ENCODE data around the gene STK10.

Gene STK10

DNA sequence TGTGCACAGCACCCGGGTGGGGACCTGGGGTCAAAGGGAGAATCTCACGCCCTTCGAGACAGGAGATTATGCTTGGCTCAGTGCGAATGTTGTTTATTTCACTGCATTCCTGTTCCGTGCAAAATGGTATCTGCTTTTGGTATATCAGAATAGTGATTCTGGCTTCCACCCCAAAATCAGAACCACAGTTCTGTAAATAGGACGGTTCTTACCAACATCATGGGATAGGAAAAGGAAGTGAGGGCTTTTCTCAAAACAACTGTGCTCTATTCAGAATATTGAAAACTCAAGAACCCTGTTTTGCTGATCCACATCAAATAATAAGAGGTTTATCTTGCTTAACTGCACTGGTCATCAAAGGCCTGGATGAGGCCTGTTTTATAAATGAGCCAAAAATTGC is 129.9 kb downstream of the STK10 start:
- DNase-seq (ENCODE audit: extremely low read depth, low read depth) = no peak
- TF ChIP-seq, protein P1, sequence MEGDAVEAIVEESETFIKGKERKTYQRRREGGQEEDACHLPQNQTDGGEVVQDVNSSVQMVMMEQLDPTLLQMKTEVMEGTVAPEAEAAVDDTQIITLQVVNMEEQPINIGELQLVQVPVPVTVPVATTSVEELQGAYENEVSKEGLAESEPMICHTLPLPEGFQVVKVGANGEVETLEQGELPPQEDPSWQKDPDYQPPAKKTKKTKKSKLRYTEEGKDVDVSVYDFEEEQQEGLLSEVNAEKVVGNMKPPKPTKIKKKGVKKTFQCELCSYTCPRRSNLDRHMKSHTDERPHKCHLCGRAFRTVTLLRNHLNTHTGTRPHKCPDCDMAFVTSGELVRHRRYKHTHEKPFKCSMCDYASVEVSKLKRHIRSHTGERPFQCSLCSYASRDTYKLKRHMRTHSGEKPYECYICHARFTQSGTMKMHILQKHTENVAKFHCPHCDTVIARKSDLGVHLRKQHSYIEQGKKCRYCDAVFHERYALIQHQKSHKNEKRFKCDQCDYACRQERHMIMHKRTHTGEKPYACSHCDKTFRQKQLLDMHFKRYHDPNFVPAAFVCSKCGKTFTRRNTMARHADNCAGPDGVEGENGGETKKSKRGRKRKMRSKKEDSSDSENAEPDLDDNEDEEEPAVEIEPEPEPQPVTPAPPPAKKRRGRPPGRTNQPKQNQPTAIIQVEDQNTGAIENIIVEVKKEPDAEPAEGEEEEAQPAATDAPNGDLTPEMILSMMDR (IDR thresholded peaks at IDR 0.05; ENCODE audit: low read depth, low read length) = no peak

DNA sequence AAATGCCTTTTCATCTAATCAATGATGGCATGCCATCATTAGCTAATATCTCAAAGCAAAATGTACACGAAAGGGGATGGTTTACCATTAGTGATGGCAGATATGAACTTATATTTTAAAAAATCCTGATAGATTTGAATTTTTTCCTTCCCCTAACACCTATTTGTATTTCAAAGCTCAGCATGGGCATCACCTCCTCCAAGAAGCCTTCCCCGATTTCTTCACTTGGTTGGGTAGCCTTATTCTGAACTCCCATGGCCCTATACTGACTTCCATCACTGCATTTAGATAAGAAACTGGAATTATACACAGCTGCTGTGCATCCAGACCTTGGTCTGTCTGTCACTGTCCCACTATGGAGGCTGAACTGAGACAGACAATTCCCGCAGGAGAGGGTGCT is 132.0 kb downstream of the STK10 start:
- DNase-seq (ENCODE audit: extremely low read depth, low read depth) = no peak
- TF ChIP-seq, protein P1 (IDR thresholded peaks at IDR 0.05; ENCODE audit: low read depth, low read length) = no peak

DNA sequence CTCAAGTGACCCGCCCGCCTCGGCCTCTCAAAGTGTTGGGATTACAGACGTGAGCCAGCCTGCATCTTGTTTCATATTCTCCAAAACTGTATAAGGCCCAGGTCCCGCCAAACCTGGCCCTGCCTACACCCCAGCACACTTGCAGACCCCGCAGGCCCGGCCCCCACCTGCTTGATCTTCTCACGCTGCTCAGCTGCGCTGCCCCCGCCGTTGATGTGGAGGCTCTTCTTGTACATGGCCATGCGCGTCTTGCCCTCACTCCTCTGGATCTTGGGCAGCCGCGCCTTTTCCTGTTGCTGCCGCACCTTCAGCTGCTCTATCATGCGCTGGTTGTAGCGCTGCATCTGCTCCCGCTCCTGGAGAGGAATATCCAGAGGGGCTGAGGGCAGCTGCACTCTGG is 132.6 kb downstream of the STK10 start:
- TF ChIP-seq, protein P1 (IDR thresholded peaks at IDR 0.05; ENCODE audit: low read depth, low read length) = no peak
- DNase-seq (ENCODE audit: extremely low read depth, low read depth) = no peak

DNA sequence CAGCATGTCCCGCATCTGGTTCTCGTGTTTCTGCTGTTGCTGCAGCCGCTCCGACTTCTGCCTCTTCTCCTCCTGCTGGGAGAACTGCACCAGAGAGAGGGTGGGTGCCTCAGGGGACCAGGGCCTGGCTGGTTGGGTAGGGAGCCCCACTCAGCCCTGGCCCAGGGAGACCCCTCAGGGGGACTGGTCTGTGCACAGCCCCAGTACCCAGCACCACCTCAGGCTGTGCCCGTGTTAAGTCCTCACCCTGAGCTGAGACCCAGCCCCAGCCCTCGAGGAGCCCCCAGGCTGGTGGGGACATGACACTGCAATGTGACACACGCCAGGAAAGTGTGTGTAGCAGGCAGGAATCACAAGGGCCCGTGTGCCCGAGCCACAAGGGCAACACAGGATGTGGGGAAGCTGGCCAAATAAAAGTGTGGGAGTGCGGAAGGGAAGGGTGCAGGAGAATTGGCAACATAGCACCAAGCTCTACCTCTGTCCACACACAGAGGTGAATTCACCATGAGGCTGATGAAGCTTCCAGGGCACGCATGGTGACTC is 133.3 kb downstream of the STK10 start:
- TF ChIP-seq, protein P1 (IDR thresholded peaks at IDR 0.05; ENCODE audit: low read depth, low read length) = no peak
- DNase-seq (ENCODE audit: extremely low read depth, low read depth) = no peak

DNA sequence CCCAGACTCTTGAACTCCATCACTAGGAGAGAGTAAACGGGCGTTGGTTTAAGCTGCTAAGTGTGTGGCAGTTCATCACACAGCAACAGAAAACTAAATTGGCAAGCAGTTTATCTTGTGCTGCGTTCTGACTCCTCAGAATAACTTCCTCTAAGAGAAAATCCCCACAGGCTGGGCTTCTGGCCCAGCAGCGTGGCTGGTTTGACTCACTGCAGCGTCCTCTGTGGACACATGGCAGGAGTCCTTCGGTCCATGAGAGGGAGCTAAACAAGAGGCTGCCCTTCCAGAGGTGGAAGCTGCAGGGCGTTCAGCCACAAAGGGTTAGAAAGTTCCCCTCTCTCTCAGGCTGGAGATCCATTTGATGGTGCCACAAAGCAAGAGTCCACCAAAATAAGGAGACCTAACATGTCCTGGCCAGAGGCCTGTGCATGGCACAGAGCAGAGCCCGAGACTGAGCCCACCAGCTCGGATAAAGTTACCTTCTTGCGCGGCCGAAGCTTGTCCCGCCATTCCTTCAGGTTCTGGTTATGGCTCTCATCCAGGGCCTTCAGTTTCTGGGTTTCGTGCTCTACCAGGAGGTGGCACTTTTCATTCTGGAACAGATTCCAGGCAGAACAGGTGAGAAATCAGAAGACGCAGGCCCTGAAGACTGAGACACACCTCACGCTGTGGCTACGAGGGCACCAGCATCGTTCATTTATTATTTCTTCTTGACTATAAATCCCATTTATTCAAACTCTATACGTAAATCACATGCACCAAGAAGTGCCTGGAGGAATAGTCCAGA is 135.4 kb downstream of the STK10 start:
- TF ChIP-seq, protein P1 (IDR thresholded peaks at IDR 0.05; ENCODE audit: low read depth, low read length) = peak; percentile 37
- DNase-seq (ENCODE audit: extremely low read depth, low read depth) = peak; percentile 35

DNA sequence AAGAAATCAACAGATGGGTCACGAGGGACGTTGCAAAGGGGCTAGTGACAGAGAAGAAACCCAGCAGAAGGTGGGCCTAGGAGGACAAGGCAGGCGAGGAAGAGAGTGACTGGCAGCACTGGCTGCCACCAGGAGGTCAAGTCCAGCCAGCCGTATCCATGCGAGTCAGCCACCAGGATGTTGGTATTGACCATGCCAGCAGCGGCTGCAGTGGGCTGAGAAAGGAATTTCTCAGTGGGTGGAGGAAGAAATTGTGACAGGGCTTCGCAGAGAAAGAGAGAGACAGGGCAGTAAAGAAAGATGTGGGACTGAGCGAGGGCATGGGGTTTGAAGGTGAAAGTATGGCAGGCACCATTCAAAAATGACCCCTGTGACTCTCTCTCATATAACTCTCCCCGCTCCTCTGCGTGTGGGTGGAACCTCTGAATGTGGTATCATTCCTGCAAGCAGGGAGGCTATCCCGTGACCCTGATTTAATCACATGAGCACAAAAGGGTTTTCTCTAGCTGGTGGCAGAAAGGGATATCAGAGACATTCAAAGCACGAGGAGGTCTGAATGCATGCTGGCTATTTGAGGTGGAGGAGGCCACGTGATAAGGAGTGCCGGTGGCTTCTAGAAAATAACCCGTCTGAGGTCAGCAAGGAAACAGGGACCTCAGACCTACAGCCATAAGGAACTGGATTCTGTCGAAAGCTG is 136.2 kb downstream of the STK10 start:
- TF ChIP-seq, protein P1 (IDR thresholded peaks at IDR 0.05; ENCODE audit: low read depth, low read length) = no peak
- DNase-seq (ENCODE audit: extremely low read depth, low read depth) = no peak

DNA sequence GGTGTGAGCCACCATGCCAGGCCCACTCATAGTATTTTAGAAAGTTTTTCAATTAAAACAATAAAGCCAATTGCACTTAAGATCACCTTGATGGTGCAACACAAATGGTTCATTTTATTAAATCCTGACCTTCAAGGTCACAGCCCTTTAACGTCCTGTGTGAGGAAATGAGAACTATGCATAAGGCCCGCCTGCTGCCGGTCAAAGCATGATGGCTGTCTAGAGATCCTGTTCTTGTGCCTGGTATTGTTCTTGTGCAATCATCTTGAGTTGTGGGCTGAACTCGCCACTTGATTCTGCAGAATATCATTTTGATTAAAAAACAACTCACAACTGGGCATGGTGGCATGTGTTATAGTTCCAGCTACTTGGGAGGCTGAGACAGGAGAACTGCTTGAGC is 137.9 kb downstream of the STK10 start:
- DNase-seq (ENCODE audit: extremely low read depth, low read depth) = no peak
- TF ChIP-seq, protein P1 (IDR thresholded peaks at IDR 0.05; ENCODE audit: low read depth, low read length) = no peak
